Globus pallidus (tissue), 1 donor: Measurements from ENCODE around the gene IL4R.
"Not testable (repeated sequence)": the region's sequence is repeated elsewhere in the genome, so short reads cannot be mapped to it uniquely, and the experiment has no call there.

Experiments used
- DNase-seq: peaks from one replicate; pipeline ENCODE4 v3.0.0-alpha.2; 2015; ENCODE audit warnings: low spot score

IL4R gene

DNA sequence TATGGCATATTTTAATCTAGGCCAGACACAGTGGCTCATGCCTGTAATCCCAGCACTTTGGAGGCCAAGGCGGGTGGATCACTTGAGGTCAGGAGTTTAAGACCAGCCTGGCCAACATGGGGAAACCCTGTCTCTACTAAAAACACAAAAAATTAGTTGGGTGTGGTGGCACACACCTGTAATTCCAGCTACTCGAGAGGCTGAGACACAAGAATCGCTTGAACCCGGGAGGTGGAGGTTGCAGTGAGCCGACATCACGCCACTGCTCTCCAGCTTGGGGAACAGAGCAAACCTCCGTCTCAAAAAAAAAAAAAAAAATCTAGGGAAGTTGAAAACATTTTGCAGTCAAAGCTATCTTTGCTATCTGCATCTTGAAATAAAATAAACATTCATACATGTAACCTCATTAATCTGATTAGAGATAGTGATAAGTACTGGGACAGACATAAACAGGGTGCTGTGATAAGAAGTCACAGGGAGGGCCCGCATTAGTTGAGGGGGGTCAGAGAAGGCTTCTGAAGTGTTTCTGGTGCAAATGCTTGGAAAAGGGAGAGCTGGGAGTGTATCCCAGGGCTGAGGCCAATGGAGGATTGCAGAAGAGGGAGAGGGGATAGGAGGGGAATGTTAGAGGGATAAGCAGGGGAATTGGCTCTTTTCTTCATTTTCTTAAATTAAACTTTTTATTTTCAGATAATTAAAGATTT is 15.8 kb downstream of the IL4R start:
- not testable (repeated sequence) for DNase-seq

DNA sequence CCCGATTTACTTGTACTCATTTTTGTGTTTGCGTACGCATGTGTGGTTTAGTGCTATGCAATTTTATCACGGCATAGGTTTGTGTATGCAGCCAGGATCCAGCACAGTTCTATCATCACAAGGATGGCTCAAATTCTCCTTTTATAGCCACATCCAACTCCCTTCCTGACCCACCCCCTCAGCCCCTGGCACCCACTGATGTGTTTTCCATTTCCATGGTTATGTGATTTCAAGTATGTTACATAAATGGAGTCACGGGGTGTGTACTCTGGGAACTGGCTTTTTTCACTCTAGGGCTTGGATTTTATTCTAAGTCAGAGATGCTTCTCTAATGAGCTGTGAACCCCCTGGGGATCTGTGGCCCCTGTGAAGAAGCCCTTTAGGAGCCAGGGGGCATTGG is 16.8 kb downstream of the IL4R start:
- no peak for DNase-seq

DNA sequence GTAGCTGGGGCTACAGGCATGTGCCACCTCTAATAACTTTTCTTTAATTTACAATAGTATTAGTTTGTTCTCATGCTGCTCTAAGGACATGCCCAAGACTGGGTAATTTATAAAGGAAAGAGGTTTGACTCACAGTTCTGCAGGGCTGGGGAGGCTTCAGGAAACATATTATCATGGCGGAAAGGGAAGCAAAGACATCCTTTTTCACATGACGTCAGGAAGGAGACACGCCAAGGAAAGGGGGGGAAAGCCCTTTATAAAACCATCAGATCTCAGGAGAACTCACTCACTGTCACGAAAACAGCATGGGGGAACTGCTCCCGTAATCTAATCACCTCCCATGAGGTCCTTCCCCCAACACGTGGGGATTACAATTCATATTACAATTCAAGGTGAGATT is 18.3 kb downstream of the IL4R start:
- no peak for DNase-seq

DNA sequence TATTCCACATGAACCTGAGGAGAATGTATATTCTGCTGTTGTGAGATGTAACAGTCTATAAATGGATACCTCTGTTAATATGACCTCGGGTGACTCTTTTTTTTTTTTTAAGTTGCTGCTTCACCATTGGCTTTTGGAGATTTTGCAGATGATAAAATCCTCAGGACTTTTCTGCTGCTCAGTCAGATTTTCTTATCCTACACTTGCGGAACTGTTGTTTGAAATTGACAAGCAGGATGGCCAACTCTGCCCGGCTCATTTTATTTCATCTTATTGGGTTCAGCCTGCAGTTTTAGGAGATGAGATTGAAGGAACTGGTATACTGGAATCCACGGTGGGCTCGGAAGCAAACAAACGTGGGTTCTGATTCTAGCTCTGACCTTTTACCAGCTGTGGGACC is 19.3 kb downstream of the IL4R start:
- no peak for DNase-seq

DNA sequence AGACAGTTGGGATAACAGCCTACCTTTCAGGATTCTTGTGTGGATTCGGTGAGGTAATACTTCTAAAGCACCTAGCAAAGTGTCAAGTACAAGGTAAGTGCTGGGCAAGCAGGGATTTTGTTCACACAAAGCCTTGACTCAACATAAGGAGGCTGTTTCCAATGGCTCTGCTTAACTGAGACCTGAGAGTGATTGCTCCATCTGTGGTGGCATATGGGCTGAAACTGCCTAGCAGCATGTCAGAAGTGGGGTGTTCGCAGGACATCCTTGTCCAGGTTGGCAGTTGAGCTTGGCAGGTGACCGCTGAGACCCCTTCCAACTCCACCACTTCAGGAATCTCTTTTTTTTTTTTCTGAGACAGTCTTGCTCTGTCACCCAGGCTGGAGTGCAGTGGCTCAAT is 19.8 kb downstream of the IL4R start:
- no peak for DNase-seq

DNA sequence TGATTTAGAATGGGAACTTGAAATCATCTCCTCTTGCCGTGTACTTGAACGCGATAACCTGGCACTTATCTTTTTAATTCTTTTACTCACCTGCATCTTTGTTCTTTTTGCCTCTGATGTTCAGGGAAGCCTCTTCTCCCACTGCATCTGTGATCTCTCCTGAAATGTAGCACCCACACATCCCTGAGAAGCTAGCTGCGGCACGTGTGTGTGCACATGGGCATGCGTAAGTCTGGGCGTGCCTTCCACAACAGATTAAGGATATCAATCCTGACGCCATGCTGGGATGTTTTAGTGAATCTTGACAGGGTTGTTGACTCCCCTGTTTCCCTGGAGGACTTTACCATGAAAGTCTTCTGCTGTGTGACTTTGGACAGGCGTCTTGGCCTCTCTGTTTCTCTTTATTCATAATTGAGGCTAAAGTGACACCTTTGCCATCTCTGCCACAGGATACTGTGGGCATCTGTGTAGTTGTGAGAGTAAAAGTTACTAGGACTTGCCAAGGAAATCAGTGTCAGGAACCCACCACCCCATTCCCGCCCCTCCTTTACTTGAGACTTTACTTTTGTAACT is 20.5 kb downstream of the IL4R start:
- no peak for DNase-seq

DNA sequence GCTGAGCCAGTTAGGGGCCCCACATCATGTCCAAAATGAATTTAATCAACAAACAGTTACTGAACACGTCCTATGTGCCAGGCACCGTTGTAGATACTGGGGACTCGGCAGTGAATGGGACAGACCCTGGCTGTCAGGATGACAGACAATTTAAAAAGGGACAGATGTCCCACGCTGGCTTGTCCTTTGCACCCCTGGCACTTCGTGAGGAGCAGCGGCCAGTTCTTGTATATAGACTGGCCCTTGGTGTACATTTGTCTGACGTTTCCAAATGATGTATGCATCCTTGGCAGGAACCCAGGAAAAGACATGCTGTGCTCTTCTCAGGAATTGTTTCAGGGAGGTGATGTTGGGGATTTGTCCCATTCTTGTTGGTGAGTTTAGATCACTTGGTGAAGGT is 21.1 kb downstream of the IL4R start:
- no peak for DNase-seq

DNA sequence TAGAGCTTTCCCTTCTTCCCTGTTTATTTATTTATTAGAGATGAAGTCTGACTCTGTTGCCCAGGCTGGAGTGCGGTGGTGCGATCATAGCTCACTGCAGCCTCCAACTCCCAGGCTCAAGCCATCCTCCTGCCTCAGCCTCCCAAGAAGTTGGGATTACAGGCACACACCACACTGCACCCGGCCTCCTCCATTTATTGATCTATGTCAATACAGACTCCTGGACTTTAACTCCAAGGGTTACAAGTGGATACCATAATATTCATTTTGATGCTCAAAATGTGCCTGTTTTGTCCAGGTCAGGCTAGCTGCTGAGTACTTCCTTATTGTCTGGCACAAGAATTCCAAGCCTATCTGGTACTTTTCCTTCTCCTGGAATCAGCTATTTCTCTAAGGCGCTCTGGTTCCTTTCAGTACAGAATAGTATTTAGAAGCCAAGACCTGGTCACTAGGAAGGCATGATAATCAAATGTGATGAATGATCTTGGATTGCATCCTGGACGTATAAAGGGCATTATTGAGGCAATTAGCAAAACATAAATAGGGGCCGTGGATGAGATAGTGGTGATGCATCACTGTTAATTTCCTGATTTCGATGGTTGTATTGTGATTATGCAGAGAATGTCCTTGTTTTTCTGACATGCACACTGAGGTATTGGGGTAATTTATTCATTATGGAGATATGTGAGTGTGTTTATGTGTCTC is 21.7 kb downstream of the IL4R start:
- DNase-seq, result no peak

DNA sequence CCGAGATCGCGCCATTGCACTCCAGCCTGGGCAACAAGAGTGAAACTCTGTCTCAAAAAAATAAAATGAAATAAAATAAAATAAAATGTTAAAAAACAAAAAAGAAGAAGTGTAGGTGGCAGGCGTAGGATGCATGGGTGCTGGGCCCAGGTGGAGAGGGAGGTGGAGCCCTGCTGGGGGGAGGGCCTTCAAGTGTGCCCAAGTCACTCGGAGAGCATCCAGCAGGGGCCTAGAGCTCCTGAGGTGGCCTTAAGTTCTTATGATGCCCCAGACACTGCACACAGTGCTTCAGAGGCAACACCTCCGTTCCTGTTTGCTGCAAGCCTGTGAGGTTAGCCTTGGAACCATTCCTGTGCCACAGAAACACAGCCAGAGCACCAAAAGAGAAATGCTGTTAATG is 23.2 kb downstream of the IL4R start:
- DNase-seq, result no peak

DNA sequence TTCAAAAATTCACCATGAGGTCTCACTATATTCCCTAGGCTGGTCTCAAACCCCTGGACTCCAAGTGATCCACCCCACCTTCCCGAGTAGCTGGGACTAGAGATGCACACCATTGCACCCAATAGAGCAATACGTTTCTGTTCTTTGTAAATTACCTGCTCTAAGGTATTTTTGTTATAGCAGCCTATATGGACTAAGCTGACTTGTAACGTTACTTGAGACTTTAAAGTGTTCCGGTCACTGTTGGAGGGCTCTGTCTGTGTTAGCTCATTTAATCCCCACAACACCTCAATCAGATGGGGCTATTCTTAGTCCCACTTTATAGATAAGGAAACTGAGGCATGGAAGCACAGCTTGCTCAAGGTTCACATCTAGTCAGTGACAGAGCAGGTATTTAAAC is 25.4 kb downstream of the IL4R start:
- DNase-seq, result no peak

DNA sequence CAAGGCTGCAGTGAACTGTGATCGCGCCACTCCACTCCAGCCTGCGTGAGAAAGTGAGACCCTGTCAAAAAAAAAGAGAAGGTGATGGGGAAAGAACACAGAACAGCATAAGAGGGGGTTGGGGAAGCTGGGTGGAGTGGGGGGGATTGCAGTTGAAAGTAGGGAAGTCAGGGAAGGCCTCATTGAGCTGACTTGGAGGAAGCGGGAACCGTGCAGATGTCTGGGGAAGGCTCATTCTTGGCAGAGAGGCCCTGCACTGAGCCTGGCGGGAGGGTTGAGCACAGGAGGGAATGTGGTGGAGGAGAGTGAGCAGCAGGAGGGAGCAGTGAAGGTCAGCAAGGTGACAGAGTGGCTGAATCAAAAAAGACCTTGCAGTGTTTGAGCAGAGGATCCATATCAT is 26.9 kb downstream of the IL4R start:
- no peak for DNase-seq

DNA sequence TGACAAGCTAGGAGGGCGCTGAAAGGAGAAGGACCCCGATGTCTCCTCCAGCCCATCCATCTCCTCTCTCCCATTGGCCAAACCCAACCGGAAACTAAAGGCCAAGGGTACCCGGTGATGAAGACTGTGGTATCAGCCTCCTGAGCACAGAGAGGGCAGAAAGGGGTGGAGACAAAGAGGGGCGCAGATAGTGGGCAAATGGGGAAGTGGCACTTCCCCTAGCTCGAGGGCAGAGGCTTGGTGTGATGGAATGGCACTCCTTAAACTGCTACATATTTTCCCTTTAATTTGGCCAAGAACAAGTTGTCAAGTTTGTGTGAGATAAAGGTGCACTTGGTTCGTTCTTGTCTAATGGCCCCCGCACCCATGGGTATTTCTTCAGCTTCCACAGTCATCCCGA is 27.8 kb downstream of the IL4R start:
- no peak for DNase-seq

DNA sequence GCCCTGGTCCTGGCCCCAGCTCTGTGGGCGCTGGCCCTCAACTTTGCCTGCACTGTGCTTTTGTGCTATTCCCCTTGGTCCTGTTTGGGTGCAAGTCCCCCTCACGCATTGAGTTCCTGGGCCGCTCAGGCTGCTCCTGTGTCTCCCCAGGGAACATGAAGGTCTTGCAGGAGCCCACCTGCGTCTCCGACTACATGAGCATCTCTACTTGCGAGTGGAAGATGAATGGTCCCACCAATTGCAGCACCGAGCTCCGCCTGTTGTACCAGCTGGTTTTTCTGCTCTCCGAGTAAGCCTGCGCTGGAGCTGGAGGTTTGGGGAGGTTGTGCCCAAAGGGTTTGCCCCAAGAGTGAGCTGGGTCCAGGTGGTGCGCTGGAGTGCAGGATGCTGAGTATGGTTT is 28.2 kb downstream of the IL4R start:
- no peak for DNase-seq

DNA sequence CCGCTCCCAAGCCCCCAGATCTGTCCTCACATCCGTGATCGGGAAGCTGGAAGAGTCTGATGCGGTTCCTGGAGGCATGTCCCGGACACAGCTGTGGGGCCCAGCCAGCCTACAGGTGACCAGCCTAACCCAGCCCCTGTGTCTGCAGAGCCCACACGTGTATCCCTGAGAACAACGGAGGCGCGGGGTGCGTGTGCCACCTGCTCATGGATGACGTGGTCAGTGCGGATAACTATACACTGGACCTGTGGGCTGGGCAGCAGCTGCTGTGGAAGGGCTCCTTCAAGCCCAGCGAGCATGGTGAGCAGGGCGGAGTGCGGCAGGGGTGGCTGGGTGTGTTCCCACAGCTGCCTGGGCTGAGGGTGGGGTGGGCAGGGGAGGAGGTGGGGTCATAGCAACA is 30.9 kb downstream of the IL4R start:
- no peak for DNase-seq

DNA sequence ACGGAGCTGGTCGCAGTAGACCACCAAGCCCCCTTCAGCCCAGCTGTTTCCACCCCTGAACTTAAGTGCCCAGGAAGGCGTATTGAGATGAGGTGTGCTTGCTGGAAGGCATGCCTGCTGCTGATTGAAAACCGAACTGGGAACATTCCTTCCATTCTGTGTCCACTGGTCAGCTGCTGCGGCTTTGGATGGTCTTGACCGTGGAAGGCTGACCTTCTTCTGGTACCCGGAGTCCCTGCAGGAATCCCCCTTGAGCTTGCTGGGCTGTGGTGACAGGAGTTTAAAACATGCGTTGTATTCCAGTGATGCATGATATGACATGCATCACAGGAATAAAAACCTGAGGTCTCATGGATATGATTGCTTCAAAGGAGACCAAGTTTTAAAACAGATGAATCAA is 31.4 kb downstream of the IL4R start:
- DNase-seq, result no peak

DNA sequence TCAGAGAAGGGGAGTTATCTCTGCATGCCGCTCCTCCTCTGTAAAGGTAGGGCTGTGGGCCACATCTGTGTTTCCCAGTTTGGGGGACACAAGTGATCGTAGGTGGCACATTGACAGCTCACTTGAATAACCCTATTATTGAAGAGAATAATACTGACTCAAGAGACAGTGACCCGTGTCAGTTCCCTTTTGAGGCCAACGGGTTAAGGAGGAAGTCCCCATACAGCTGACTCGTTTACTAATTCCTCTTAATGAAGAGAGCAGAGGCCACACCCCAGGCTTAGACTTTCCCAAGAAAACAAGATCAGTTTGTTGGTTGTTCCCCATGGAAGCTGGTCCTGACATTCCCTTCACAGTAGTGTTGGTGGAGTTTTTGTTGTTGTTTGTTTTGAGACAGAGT is 33.0 kb downstream of the IL4R start:
- DNase-seq, result no peak

DNA sequence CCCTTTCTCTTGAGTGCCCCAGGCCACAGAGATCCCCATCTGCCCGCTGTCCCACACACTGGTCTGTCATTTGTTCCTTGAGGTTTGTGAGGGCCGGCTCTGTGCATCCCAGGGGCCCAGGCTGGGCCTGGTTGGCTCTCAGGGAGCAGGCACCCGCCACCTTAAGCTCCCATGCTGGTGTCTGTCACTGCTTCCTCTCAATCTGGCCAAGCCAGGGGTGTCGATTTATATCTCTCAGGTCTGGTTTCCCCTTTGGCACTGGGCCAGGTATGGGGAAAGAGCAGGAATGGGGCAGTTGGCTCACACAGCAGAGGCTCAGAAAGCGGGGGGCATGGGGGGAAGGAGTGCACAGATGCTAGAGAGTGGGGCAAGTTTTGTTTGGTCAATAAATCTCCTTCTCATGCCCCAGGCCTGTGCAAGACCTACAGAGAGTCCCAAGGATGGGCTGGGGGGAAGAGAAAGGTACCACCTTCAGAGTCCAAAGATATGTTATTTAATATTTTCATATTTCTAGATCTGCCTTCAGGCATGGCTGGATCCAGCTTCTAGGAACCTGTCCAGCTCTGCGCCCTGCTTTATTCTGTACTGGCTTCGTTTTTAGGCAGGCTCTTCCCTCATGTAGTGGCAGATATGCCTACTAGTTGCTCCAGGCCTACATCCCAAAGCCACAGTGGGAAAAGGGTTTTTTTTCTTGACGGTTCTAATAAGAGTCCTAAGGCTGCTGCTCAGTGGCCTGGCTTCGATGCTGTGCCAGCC is 34.3 kb downstream of the IL4R start:
- no peak for DNase-seq

DNA sequence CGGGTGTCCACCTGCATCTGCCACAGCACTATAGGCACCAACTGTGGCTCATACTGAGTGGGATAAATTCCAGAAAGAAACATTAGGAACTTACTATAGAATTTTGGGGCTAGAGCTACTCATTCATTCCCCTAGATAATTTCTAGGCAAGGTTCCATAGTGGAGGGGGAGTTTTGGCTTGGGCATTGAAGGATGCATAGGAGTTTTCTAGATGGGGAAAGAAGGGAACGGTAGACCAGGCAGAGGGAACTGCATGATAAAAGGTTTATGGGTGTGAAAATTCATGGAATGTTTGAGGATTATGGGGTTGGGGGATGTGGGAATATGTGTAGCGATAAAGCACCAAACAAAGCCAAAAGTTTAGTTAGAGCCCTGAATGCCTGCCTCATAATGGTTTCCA is 35.5 kb downstream of the IL4R start:
- DNase-seq, result no peak

DNA sequence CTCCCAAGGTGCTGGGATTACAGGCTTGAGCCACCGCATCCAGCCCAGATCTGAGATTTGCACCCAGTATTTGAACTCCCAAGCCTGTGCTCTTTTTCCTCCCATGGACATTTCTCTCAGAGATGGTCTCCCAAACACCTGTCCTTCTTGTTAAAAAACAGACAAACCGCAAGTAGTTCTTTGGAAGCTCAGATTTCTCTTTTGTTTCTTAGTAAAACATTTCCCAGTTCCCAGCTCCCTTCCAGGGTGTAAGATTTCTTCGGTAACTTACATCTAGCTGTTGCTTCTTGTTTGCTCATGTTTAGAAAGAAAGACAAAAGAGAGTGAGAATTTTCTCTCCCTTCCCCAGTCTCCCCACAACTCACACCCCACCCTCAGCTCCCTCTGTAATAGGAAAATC is 36.2 kb downstream of the IL4R start:
- no peak for DNase-seq

DNA sequence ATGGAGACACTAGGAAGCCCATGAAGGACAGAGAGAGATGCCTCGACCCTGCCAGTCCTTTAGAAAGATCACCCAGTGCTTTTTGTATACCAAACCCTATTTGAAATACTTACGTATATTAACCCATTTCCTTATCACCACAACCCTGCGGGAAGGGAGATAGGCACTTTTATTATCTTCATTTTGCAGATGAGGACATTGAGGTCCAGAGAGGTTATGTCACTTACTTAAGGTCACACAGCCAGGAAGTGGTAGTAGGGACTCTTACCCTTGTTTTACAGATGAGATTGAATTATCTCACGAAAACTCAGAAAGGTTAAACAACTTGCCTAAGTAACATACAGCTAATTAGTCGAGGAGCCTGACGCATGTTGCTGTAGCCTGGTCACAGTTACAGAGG is 38.2 kb downstream of the IL4R start:
- no peak for DNase-seq

DNA sequence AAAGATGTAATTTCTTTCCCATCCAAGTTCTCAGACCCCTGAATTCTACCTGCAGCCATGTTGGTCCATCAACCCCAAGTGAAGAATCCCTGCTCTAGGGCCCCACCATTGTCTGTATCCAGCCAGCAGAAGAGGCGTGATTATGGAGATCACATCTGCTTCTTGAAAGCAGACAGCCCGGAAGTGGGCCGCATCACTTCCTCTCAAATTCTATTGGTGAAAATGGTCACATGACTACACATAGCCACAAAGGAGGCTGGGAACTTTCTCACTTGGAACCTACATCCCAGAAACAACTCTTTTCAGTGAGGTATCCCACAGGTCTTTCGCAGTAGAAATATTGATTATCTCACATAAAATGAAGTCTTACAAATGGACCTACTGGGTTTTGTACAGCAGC is 40.1 kb downstream of the IL4R start:
- DNase-seq, result no peak

DNA sequence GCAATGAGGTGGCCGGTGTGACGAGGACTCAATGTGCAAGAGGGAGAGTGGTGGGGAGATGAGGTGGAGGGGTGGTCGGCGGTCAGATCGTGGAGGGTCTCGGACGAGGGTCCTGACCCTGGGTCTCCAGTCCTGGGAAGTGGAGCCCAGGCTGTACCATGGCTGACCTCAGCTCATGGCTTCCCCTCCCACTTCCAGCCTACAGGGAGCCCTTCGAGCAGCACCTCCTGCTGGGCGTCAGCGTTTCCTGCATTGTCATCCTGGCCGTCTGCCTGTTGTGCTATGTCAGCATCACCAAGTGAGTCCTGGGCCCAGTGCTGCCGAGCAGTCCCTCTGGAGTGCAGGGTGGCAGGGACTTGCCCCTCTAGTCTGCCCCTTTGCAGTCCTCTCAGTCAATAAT is 41.8 kb downstream of the IL4R start:
- no peak for DNase-seq

DNA sequence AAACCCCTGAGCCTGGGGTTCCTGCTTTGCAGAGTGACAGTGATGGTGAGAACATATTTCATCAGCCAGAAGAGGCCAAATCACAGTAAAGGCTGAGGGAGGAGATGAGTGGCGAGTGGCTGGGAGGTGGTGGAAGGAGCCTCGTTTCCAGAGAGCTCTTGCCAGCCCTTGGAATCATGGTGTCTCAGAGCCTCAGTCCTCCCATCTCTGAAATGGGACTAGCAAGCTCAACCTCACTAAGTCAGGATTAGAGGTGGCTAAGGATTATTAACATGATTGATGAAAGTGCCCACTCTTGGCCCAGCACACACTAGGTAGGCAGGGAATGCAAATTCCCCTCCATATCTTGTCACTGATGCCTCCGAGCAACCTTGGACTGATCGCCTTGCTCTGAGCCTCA is 43.0 kb downstream of the IL4R start:
- DNase-seq, result no peak
